NCI-H2196 treated with DMSO at 0.1 percent for 48 hours (cell line): Measurements from ENCODE around the gene TSC22D1.

ENCODE experiments used
- DNase-seq: peaks from one replicate; lab custom pipeline; 2025; ENCODE audit not compliant: unreplicated experiment; lab: John Stamatoyannopoulos, UW

The TSC22D1 gene

DNA sequence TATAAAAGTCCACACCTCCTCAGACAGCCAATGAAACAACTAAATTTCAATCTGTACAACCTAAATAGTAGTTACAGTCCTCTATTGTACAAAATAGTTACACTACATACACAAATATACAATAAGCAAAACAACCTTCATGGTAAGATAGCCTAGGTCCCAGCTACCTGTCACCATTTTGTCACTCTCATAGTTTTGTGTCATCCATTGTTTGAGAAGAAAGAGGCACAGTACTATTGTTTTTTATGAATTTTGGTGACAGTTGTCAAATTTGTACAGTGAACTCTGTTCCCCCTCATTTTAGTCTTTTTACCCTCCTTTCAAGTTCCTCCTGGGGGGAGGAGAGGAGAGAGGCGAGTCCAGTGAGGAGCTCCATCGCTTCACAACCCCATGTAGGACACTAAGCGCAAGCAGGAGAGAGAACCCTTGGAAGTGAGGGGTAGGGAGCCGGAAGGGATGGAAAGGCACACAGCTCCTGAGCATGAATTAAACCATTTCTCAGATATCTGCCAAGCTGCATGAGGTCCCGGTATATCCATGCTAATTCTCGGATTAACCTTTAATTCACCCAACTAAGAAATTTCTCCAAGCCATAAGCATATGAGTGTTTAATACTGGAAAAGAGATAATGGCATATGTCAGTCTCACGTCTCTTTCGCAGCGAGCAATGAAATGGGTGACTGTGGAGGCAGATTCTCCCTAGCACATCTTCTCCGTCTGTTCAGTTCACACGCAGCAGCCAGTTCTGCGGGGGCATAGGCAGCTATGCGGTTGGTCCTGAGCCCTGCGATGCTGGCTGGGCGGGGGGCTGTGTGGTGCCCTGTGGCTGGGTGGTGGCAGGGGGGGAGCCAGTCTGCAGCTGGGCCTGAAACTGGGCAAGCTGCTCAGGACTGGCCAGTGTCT, 142.0 kb downstream of the TSC22D1 start:
- no peak for DNase-seq

DNA sequence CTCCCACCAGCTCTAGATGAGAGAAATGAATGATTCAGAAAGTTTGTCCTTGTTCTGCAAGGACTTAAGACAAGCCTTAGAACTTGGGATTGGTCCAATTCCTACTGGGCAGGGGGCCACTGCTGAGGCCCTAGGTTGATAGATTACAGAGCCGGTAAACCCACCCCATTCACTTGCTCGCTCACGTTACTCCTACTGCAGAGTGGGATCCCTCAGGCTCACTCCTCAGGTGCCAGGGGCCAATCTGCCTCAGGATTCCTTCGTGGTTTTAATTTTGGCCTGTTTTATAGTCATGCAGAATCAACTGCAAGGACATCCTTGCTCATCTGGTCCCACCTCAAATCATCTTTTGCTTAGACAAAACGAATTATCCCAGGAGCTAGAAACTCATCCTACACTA, 143.5 kb downstream of the TSC22D1 start:
- DNase-seq, result no peak

DNA sequence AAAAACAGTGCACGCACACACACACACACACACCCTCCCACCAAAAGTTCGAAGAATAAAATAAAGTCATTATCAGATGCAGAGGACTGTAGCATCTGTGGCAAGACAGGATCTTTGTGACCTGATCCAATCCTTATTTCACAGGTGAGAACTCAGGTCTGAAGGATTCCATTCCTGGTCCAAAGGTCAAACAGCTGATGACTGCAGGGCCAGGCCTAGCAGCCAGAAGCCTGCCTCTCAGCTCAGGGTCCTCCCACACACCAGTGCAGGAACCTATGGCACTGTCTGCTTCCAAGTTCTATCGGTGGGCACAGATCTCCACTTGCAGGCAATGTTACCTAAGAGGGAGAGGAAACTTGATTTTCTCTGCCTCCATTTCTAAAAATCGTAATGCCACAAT, 145.0 kb downstream of the TSC22D1 start:
- no peak for DNase-seq

DNA sequence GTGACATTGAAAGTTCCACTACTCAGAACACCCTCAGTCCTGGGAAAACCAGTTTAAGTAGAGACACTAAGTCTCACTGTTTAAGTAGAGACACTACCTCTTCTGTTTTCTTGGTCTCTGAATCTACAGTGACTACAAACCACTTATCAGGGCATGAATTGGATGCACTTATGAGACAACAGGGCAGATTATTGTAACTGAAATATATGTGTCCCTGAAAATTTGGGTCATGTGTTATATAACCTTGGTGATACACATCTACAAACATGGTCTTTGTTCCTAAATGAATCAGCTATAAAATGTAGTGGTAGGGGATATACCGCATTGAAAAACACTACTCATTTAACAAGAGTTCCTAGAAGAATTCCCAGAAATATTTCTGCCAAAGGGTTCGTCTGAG, 146.8 kb downstream of the TSC22D1 start:
- DNase-seq, result no peak

DNA sequence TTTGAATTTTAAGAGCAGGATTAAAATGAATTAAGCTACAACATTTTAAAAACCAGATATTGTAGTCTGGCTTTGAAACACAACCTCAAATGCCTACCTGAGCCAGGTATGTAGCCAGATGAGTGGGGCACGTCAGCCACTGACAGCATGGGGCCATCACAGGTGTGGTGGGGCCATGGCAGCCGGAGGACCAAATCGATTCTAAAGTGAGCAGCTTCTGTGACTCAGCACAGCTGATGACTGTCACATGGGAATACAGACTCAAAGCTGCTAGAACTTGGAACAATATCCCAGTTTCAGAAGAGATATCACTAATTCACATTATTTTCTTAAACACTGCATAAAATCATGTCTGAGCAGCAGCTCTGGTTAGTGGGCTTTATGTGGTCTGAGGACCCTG, 149.7 kb downstream of the TSC22D1 start:
- DNase-seq, result no peak

DNA sequence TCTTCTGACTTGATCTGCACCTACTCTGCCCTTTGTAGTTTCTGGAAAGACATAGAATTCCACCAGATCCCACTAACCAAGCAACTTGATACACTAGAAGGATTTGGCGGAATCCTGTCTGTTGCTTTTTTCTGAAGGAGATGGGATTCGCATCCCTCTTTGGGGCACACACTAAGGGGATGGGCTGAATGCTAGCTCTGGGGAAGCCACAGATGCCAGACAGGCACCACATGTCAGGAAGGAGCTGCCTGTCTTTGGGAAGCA, 150.4 kb downstream of the TSC22D1 start:
- DNase-seq, result no peak

DNA sequence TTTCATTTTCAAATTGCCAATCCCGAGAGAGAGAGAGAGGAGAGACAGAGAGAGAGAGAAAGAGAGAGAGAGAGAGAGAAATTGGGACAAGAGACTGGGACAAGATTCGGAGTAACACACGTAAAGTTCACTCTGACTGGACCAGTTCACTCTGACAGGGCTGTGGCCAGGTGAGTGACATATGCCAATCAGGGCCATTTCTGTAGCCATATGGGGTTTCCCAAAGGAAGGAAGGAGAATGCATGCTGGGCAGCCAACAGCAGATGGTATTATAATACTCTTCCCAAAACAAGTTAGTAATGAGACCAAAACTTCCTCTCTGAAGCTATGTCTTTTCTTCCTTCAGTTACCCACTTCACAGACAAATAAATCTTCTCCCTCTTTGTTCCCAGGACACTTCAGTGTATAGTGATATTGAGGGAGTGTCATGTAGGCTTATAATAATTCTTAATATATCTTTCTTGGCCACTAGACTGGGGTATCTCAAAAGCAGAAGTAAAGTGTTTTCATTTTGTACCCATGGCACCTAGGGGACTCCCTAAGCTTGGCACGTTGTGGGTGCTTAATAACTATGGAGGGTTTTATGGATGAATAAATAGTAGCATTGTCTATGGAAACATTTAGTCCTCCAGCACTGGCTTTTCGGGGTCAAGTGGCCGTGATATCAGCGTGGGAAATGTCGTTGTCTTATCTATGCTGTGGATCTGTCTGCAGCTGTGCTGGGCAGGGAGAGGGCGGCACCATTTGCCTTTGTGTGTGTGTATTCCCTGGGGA, 150.9 kb downstream of the TSC22D1 start:
- DNase-seq, result no peak

DNA sequence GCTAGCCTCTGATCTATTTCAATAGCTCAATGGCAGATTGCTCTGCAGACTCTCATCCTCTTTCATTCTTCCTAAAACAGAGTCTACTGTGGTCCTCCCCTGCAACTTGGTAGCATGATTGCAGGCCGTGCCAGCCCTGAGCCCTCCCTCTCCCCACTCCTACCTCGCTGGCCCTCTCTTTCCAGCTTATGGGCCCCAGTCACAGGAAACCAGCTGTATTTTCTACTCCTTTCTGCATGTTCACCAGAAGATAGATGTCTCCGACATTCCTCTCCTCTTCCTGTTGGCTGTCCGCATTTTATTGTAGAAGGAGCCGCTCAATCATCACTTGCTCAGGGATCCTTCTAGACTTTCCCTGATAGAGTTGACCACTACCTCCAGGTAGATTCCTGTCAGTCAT, 152.3 kb downstream of the TSC22D1 start:
- no peak for DNase-seq

DNA sequence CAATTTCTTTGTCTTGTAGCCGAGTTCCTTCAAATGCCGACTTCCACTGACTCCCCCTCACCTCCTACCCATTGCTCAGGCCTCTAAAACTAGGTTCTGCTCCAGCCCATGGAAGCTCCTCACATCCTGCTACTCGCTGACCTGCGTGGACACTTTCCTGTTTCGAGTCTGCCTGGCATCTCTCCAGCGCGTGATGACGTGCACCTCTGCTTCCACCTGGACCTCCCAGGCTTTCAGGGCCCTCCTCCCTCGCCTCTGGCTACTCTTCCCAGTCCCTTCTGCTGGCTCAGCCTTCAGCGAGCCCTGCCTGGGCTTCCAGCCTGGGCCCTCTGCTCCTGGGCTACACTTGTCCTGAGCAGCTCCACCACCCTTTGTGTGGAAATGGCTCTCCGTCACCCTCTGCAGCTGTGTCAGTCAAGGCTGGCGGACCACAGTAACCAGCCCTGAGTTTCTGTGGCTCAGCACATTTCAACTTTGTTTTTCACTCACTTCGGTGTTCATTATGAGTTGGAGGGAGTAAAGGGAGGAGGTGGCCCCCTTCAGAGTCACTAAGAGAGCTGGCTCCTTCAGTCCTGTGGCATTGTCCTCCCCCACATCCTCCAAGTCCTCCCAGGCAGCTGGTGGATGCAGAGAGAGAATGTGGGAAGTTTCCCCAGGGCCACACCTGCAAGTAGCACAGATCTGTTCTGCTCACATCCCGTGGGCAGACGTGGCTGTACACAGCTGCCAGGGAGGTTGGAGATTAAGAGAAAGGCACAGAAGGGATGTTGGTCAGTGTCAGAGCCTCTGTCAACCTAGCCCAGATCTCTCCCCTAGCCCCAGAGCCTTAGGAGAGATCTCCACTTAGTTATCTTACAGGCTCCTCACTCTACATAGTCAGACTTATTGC, 153.1 kb downstream of the TSC22D1 start:
- DNase-seq, result no peak

DNA sequence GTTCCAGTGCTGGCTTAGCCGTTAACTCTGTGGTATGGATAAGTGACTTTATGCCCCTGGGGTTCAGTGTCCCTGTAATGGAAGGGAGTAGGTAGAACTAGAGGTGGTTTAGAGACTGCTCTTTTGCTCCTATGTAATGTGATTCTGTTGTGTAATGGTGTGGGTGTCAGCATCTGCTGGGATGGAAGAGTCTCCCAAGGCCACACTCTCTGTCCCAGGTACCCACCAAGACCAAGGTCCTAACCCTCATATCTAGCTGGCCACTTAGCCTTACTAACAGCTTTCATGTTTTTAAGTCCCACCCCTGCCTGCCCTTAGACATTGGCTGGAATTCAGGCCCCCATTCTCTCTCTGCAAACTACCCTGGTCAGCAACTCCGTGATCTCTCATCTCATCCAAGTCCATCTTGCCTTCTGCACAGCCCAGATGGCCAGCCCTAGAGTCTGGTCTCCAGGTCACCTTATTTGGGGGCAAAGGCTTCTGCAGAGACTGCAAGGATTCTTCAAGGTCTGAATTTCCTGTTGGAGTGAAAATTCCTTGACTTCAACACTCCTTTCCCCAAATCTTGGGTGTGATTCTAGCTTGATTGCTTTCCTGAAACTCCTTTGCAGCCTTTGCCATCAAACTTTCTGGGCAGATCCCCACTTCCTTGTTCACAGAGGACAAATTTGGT, 154.1 kb downstream of the TSC22D1 start:
- DNase-seq, result no peak

DNA sequence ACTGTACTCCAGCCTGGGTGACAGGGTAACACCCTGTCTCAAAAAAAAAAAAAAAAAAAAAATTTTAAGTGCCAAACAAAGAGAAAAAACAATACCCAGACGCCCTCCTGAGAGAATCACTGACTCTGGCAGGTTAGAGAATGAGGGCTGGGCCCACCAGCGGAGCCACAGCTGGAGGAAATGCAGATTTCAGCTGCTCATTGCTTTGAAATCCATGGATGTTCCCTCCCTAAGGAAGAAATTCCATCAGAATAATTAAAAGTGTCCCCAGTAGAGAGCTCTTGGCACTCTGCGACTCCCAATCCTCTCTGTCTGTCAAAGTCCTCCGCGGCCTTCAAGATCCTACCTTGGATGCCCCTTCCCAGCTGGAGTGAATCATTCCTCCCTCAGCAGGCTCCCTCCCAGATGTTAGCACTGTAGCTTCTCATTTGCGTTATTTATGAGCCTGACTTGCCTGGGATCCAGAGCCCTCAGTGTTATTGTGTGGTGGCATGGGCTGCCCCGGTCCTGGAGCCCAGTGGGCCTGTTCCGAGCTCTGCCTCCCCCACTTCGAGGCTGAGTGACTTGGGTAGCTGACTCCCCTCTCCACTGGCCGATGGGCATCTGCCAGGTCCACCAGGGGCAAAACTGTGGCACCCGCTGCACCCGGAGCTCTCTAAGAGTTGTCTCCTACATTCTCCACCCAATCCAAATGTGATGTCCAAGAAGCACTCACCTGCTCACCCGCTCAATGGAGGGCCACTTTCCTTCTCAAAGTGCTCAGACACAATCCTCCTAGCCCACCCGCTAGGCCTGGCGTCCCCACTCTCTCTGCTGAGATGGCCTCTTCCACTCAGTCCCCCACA, 155.5 kb downstream of the TSC22D1 start:
- DNase-seq, result no peak

DNA sequence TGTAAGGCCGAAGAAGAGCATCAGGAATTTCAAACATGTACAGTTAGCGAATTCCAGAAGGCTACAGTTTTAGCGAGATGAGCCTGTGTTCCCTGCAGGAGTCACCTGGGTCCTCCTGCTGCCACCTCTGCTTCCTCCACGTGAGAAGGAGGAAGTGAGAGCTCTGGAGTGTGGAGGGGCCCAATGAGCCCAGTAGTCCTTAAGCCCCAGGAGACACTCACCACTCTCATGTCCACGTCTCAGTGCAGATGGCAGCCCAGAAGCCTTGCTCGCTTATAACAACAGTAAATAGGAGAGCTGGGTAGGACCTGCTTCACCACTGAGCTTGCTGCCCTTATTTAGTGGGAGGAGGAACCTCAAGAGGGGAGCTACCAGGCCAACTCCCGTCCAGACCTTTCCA, 158.3 kb downstream of the TSC22D1 start:
- DNase-seq, result no peak

DNA sequence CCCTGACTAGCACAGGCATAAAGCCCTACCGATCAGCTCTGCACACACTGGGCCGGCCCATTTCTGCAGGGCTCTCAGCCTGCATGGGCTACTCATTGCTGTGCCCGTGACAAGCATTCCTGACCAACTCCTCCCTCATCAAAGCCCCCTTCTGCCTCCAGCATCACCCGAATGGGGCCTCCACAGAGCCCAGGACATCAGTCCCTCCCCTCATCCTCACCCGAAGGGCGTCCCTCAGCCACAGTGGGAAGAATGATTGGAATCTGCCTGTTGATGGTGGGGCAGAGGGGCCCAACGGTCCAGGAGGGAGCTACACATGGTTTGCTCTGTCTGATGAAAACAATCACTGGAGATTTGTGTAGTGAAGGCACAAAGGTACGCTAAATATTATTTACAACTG, 158.7 kb downstream of the TSC22D1 start:
- DNase-seq, result no peak

DNA sequence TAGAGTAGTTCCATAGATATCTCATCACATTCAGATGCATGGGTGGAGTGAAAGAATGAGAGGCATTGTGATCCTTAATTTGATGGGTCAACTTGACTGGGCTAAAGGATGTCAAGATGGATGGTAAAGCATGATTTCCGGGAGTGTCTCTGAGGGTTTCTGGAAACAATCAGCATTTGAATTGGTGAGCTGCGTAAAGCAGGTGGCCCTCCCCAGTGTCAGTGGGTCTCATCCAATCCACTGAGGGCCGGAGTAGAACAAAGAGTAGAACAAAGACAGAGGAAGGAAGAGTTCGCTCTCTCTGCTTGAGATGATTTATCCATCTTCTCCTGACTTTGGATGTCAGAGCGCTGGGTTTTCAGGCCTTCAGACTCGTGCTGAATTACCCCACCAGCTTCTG, 159.4 kb downstream of the TSC22D1 start:
- no peak for DNase-seq

DNA sequence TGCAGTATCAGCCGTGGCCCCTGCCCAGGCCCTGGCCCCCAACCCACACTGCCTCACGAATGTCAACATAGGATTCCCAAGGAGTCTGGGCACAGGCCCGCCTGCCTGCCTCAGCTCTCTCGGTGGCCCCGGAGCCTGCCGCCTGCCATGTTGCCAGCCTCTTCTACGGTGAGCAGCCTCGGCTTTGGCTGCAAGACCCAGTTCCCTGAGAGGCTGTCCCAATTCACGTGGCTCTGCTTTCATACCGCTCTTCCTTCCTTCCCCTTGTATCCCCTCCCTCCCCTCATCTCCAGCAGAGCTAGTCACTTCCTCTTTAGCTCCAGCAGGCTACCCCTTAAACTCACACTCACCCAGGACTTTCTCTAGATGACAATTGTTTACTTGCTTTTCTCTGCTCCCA, 159.8 kb downstream of the TSC22D1 start:
- no peak for DNase-seq

DNA sequence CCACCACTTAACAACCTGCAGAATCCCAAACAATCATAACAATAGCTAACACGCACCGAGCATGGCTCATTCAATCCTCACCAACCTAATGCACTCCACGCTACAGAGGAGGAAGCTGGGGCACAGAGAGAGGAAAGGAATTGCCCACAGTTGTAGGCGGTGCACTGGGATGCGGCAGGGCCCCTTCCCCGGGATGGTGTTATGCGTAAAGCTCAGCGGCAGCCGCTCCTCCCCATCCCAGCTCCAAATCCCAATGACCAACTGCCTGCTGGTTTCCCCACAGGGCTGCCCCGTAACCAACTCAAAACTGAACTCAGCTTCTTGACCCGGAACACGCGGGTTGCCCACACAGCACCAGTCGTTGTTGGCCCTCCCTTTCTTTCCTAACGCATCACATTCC, 160.3 kb downstream of the TSC22D1 start:
- no peak for DNase-seq

DNA sequence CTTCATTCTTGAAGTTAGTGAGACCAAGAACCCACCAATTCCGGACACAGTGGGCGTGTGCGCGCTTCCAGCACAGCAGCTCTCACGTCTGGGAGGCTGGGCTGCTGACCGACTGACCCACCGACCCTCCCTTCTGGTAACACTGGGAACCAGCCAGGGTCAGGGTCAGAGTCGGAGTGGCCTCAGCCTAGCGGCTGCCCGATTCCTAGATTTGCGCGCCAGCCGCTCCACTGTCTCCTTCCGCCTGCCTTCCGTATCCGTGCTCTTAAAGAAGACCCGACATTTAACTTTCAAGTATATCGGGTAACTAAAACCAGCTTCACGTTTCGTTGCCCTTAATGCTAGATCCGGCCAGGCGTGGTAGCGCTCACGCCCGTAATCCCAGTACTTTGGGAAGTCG, 161.4 kb downstream of the TSC22D1 start:
- DNase-seq, result no peak

DNA sequence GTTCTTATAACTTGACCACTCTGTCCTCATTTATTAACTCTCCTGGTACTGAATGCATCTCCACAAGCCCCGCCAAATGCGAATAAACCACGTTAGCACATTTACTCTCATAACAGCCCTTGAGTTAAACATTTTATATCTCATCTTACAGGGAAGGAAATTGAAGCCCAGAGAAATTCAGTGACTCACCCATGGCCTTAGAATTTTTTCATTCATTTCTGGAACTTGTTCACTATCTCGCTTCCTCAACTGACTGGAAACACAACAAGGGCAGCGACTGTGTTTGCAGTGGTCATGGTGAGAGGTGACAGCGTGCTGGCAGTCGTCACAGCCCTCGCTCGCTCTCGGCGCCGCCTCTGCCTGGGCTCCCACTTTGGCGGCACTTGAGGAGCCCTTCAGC, 163.0 kb downstream of the TSC22D1 start:
- no peak for DNase-seq

DNA sequence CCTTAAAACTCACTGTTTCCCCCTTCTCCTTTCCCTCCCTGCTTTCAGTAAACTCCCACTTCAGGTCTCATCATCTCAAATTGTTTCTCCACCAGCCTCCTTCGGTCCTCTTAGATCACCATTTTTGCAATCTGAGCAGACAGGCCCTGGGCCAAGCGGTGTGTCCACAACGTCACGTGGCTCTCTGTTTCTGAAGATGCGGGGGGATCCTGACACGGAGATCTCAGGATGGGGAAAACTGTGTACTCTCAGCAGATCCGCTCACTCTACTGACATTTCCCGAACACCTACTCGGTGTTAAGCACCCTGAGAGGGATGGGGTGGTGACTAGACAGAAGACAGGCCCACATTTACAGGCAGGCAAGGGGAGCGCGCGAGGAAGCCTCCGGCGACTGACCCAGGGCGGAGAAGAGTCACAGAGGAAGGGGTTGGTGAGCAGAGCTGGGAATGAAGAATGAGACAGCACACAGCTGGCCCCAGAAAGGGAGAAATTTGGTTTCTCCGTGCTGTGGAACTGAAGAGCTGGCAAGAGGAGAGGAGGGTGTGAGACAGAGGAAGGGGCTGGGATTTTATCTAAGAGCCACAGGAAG, 163.7 kb downstream of the TSC22D1 start:
- no peak for DNase-seq

DNA sequence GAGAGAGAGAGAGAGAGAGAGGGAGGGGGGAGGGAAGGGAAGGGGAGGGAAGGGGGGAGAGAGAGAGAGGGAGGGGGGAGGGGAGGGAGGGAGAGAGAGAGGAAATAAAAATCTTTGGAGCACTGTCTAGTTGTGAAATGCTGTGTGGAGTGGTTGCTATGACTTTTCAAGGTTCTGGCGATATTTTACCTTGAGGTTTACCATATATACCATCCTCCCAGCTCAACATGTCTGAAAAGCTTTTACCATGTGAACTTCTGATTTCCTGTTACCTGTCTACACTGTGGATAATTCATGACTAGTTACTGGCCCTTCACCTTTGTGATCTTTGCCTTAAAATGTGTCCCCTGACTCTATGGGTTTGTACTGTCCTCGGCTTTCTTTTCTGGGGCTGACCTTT, 164.3 kb downstream of the TSC22D1 start:
- no peak for DNase-seq
